ENCODE data around the gene MAMDC4. TPM values are rescaled to one million over a fixed set of nuclear protein-coding genes. Genes with fewer than 3 reads are reported as not detected.

The MAMDC4 gene
- total RNA-seq, 1 experiment from 2014 or later, result 6.7 TPM

DNA sequence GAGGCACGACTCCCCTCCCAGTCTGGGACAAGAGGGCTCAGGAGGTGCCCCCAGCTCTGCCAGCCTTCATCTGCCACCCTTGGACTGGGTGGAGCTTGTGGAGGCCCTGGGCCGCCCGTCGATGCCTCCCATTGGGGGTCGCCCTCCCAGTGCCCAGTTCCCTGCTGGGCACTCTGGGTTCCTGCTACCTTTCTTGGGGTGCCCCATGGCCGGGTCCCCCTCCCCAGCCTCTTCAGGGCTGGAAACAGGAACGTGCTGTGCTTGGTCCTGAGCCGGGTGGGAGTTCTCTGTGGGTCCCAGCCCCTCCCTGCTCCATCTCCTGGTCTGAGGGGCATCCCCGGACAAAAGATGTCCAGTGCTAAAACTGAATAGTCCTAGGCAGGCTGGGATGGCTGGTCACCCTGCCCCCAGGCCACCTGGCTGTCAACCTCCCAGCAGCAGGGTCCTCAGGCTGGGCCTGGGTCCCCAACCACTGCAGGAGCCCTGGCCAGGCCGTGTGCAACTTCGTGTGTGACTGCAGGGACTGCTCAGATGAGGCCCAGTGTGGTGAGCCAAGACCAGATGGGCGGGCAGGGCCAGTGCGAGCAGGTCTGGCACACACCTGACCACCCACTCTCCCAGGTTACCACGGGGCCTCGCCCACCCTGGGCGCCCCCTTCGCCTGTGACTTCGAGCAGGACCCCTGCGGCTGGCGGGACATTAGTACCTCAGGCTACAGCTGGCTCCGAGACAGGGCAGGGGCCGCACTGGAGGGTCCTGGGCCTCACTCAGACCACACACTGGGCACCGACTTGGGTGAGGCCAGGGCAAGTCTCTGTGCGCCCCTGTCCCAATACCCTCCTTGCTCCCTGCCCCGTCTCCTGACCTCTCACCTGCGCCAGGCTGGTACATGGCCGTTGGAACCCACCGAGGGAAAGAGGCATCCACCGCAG is 784 bp downstream of the MAMDC4 start:
- Mint-ChIP-seq H3K27me3 (ENCODE audit: low read depth) (no peaks in the 10 kb centered on the region), H3K4me1 (peaks cover 4% of the 10 kb centered on the region), H3K4me3 (no peak overlapping the region), H3K27ac (no peak overlapping the region), H3K36me3 (peaks cover 2% of the 10 kb centered on the region; the same call in 1 of the 2 replicates), H3K9me3 (no peaks in the 10 kb centered on the region)
- ChIA-PET POLR2A (no interaction called here), CTCF (no interaction called here)
- TF ChIP-seq NR2C2 (CRISPR knock-in tag; IDR thresholded peaks at IDR 0.05) (no peak), ATF1 (CRISPR knock-in tag; IDR thresholded peaks at IDR 0.05) (no peak), ESRRA (CRISPR knock-in tag; IDR thresholded peaks at IDR 0.05; ENCODE audit: borderline replicate concordance) (no peak), EMX1 (CRISPR knock-in tag; IDR thresholded peaks at IDR 0.05) (no peak), FOXJ3 (CRISPR knock-in tag; IDR thresholded peaks at IDR 0.05; ENCODE audit: borderline replicate concordance) (no peak), SMAD3 (CRISPR knock-in tag; IDR thresholded peaks at IDR 0.05; ENCODE audit: borderline replicate concordance) (no peak), ZNF232 (CRISPR knock-in tag; IDR thresholded peaks at IDR 0.05) (no peak), NFYB (CRISPR knock-in tag; conservative IDR thresholded peaks at IDR 0.05; ENCODE audit: low read depth) (no peak), MYBL2 (CRISPR knock-in tag; IDR thresholded peaks at IDR 0.05) (no peak)
- TF ChIP-seq, protein P1, sequence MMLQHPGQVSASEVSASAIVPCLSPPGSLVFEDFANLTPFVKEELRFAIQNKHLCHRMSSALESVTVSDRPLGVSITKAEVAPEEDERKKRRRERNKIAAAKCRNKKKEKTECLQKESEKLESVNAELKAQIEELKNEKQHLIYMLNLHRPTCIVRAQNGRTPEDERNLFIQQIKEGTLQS (CRISPR knock-in tag; conservative IDR thresholded peaks at IDR 0.05), result no peak
- TF ChIP-seq, protein P2, sequence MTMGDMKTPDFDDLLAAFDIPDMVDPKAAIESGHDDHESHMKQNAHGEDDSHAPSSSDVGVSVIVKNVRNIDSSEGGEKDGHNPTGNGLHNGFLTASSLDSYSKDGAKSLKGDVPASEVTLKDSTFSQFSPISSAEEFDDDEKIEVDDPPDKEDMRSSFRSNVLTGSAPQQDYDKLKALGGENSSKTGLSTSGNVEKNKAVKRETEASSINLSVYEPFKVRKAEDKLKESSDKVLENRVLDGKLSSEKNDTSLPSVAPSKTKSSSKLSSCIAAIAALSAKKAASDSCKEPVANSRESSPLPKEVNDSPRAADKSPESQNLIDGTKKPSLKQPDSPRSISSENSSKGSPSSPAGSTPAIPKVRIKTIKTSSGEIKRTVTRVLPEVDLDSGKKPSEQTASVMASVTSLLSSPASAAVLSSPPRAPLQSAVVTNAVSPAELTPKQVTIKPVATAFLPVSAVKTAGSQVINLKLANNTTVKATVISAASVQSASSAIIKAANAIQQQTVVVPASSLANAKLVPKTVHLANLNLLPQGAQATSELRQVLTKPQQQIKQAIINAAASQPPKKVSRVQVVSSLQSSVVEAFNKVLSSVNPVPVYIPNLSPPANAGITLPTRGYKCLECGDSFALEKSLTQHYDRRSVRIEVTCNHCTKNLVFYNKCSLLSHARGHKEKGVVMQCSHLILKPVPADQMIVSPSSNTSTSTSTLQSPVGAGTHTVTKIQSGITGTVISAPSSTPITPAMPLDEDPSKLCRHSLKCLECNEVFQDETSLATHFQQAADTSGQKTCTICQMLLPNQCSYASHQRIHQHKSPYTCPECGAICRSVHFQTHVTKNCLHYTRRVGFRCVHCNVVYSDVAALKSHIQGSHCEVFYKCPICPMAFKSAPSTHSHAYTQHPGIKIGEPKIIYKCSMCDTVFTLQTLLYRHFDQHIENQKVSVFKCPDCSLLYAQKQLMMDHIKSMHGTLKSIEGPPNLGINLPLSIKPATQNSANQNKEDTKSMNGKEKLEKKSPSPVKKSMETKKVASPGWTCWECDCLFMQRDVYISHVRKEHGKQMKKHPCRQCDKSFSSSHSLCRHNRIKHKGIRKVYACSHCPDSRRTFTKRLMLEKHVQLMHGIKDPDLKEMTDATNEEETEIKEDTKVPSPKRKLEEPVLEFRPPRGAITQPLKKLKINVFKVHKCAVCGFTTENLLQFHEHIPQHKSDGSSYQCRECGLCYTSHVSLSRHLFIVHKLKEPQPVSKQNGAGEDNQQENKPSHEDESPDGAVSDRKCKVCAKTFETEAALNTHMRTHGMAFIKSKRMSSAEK (CRISPR knock-in tag; IDR thresholded peaks at IDR 0.05; ENCODE audit: borderline replicate concordance), result no peak
- TF ChIP-seq, protein P3, sequence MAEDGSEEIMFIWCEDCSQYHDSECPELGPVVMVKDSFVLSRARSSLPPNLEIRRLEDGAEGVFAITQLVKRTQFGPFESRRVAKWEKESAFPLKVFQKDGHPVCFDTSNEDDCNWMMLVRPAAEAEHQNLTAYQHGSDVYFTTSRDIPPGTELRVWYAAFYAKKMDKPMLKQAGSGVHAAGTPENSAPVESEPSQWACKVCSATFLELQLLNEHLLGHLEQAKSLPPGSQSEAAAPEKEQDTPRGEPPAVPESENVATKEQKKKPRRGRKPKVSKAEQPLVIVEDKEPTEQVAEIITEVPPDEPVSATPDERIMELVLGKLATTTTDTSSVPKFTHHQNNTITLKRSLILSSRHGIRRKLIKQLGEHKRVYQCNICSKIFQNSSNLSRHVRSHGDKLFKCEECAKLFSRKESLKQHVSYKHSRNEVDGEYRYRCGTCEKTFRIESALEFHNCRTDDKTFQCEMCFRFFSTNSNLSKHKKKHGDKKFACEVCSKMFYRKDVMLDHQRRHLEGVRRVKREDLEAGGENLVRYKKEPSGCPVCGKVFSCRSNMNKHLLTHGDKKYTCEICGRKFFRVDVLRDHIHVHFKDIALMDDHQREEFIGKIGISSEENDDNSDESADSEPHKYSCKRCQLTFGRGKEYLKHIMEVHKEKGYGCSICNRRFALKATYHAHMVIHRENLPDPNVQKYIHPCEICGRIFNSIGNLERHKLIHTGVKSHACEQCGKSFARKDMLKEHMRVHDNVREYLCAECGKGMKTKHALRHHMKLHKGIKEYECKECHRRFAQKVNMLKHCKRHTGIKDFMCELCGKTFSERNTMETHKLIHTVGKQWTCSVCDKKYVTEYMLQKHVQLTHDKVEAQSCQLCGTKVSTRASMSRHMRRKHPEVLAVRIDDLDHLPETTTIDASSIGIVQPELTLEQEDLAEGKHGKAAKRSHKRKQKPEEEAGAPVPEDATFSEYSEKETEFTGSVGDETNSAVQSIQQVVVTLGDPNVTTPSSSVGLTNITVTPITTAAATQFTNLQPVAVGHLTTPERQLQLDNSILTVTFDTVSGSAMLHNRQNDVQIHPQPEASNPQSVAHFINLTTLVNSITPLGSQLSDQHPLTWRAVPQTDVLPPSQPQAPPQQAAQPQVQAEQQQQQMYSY (CRISPR knock-in tag; IDR thresholded peaks at IDR 0.05), result no peak
- TF ChIP-seq, protein P4, sequence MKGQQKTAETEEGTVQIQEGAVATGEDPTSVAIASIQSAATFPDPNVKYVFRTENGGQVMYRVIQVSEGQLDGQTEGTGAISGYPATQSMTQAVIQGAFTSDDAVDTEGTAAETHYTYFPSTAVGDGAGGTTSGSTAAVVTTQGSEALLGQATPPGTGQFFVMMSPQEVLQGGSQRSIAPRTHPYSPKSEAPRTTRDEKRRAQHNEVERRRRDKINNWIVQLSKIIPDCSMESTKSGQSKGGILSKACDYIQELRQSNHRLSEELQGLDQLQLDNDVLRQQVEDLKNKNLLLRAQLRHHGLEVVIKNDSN (CRISPR knock-in tag; IDR thresholded peaks at IDR 0.05), result no peak
- TF ChIP-seq, protein P5, sequence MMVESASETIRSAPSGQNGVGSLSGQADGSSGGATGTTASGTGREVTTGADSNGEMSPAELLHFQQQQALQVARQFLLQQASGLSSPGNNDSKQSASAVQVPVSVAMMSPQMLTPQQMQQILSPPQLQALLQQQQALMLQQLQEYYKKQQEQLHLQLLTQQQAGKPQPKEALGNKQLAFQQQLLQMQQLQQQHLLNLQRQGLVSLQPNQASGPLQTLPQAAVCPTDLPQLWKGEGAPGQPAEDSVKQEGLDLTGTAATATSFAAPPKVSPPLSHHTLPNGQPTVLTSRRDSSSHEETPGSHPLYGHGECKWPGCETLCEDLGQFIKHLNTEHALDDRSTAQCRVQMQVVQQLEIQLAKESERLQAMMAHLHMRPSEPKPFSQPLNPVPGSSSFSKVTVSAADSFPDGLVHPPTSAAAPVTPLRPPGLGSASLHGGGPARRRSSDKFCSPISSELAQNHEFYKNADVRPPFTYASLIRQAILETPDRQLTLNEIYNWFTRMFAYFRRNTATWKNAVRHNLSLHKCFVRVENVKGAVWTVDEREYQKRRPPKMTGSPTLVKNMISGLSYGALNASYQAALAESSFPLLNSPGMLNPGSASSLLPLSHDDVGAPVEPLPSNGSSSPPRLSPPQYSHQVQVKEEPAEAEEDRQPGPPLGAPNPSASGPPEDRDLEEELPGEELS (CRISPR knock-in tag; IDR thresholded peaks at IDR 0.05), result no peak
- TF ChIP-seq, protein P6, sequence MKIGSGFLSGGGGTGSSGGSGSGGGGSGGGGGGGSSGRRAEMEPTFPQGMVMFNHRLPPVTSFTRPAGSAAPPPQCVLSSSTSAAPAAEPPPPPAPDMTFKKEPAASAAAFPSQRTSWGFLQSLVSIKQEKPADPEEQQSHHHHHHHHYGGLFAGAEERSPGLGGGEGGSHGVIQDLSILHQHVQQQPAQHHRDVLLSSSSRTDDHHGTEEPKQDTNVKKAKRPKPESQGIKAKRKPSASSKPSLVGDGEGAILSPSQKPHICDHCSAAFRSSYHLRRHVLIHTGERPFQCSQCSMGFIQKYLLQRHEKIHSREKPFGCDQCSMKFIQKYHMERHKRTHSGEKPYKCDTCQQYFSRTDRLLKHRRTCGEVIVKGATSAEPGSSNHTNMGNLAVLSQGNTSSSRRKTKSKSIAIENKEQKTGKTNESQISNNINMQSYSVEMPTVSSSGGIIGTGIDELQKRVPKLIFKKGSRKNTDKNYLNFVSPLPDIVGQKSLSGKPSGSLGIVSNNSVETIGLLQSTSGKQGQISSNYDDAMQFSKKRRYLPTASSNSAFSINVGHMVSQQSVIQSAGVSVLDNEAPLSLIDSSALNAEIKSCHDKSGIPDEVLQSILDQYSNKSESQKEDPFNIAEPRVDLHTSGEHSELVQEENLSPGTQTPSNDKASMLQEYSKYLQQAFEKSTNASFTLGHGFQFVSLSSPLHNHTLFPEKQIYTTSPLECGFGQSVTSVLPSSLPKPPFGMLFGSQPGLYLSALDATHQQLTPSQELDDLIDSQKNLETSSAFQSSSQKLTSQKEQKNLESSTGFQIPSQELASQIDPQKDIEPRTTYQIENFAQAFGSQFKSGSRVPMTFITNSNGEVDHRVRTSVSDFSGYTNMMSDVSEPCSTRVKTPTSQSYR (CRISPR knock-in tag; IDR thresholded peaks at IDR 0.05), result no peak
- TF ChIP-seq, protein P7, sequence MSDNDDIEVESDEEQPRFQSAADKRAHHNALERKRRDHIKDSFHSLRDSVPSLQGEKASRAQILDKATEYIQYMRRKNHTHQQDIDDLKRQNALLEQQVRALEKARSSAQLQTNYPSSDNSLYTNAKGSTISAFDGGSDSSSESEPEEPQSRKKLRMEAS (CRISPR knock-in tag; IDR thresholded peaks at IDR 0.05), result no peak
- TF ChIP-seq, protein P8, sequence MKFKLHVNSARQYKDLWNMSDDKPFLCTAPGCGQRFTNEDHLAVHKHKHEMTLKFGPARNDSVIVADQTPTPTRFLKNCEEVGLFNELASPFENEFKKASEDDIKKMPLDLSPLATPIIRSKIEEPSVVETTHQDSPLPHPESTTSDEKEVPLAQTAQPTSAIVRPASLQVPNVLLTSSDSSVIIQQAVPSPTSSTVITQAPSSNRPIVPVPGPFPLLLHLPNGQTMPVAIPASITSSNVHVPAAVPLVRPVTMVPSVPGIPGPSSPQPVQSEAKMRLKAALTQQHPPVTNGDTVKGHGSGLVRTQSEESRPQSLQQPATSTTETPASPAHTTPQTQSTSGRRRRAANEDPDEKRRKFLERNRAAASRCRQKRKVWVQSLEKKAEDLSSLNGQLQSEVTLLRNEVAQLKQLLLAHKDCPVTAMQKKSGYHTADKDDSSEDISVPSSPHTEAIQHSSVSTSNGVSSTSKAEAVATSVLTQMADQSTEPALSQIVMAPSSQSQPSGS (CRISPR knock-in tag; IDR thresholded peaks at IDR 0.05; ENCODE audit: borderline replicate concordance, low read depth), result no peak
- no peak for DNase-seq (ENCODE audit: low spot score)
- ATAC-seq, result no peak
